Measurements from ENCODE around the gene SQSTM1. TPM values are rescaled to one million over a fixed set of nuclear protein-coding genes. Genes with fewer than 3 reads are reported as not detected.
A peak's percentile ranks its signal among the peaks of the same experiment; 100 is the strongest.

The SQSTM1 gene
- total RNA-seq, 2 experiments from 2014 or later: 58.5 to 81.1 TPM

- peaks cover 5% of the 10 kb centered on the region; the same call in 1 of the 2 replicates for H3K9me3 ChIP-seq (ENCODE audit: low read length)
- no peak overlapping the region for H2AFZ ChIP-seq (ENCODE audit: low read length)
- H3K4me3 ChIP-seq (ENCODE audit: low read depth, low read length, poor library complexity, severe bottlenecking): no peak overlapping the region
- DNase-seq (ENCODE audit: low spot score): no peak
- H3K36me3 ChIP-seq (ENCODE audit: insufficient read depth, low read length): peaks cover 46% of the 10 kb centered on the region
- H3K4me1 ChIP-seq (ENCODE audit: insufficient read depth, low read length, poor library complexity, severe bottlenecking): peaks cover 14% of the 10 kb centered on the region
- intact Hi-C loops (cut with micrococcal nuclease; ENCODE audit: unreplicated experiment): no loop called here
- no peaks in the 10 kb centered on the region for H4K20me1 ChIP-seq (ENCODE audit: insufficient read depth, low read length)
- CTCF ChIA-PET (ENCODE audit: unreplicated experiment): no interaction called here
- TF ChIP-seq EZH2phosphoT487 (IDR thresholded peaks at IDR 0.05; ENCODE audit: borderline replicate concordance, low read depth, low read length) (no peak), CTCF (conservative IDR thresholded peaks at IDR 0.05; ENCODE audit: low read length) (no peak)
- H3K9me2 ChIP-seq (ENCODE audit: insufficient read depth, low read length): no peaks in the 10 kb centered on the region
- 0 out of 2 replicates have a peak overlapping the region, but pooled peaks have one; percentile 76 for H3K4me2 ChIP-seq (ENCODE audit: low read length)
- H3K79me2 ChIP-seq (ENCODE audit: insufficient read depth, low read depth, low read length): peaks cover 22% of the 10 kb centered on the region; the same call in 1 of the 2 replicates
- no peak overlapping the region for H3K27ac ChIP-seq (ENCODE audit: low read depth, low read length, poor library complexity, severe bottlenecking)
- POLR2A ChIA-PET: no interaction called here
- no TSS peak for BruUV-seq (replicated peaks)
Observed at GRCh38 chr5:179860301-179860700, 39.6 kb downstream of the SQSTM1 start.

- POLR2A ChIA-PET: no interaction called here
- TF ChIP-seq EZH2phosphoT487 (IDR thresholded peaks at IDR 0.05; ENCODE audit: borderline replicate concordance, low read depth, low read length) (no peak), CTCF (conservative IDR thresholded peaks at IDR 0.05; ENCODE audit: low read length) (no peak)
- H3K27ac ChIP-seq (ENCODE audit: low read depth, low read length, poor library complexity, severe bottlenecking): no peak overlapping the region
- no peaks in the 10 kb centered on the region for H3K9me2 ChIP-seq (ENCODE audit: insufficient read depth, low read length)
- CTCF ChIA-PET (ENCODE audit: unreplicated experiment): no interaction called here
- peaks cover 5% of the 10 kb centered on the region; the same call in 1 of the 2 replicates for H3K9me3 ChIP-seq (ENCODE audit: low read length)
- peaks cover 53% of the 10 kb centered on the region for H3K36me3 ChIP-seq (ENCODE audit: insufficient read depth, low read length)
- intact Hi-C loops (cut with micrococcal nuclease; ENCODE audit: unreplicated experiment): no loop called here
- no peaks in the 10 kb centered on the region for H4K20me1 ChIP-seq (ENCODE audit: insufficient read depth, low read length)
- H3K79me2 ChIP-seq (ENCODE audit: insufficient read depth, low read depth, low read length): peaks cover 4% of the 10 kb centered on the region; the same call in 1 of the 2 replicates
- H3K4me3 ChIP-seq (ENCODE audit: low read depth, low read length, poor library complexity, severe bottlenecking): no peak overlapping the region
- BruUV-seq (replicated peaks): no TSS peak
- DNase-seq (ENCODE audit: low spot score): no peak
- no peak overlapping the region for H2AFZ ChIP-seq (ENCODE audit: low read length)
- no peak overlapping the region for H3K4me2 ChIP-seq (ENCODE audit: low read length)
- peaks cover 17% of the 10 kb centered on the region for H3K4me1 ChIP-seq (ENCODE audit: insufficient read depth, low read length, poor library complexity, severe bottlenecking)
Observed at GRCh38 chr5:179862296-179862695, 41.6 kb downstream of the SQSTM1 start.

GRCh38 chr5:179862891-179863290 lies 42.2 kb downstream of the SQSTM1 start:
- no TSS peak for BruUV-seq (replicated peaks)
- H2AFZ ChIP-seq (ENCODE audit: low read length): no peak overlapping the region
- peaks cover 5% of the 10 kb centered on the region; the same call in 1 of the 2 replicates for H3K9me3 ChIP-seq (ENCODE audit: low read length)
- TF ChIP-seq EZH2phosphoT487 (IDR thresholded peaks at IDR 0.05; ENCODE audit: borderline replicate concordance, low read depth, low read length) (no peak), CTCF (conservative IDR thresholded peaks at IDR 0.05; ENCODE audit: low read length) (no peak)
- no peak for DNase-seq (ENCODE audit: low spot score)
- H3K79me2 ChIP-seq (ENCODE audit: insufficient read depth, low read depth, low read length): no peaks in the 10 kb centered on the region; the same call in 1 of the 2 replicates
- no peaks in the 10 kb centered on the region for H3K9me2 ChIP-seq (ENCODE audit: insufficient read depth, low read length)
- no peak overlapping the region for H3K4me3 ChIP-seq (ENCODE audit: low read depth, low read length, poor library complexity, severe bottlenecking)
- ChIA-PET POLR2A (no interaction called here), CTCF (ENCODE audit: unreplicated experiment) (no interaction called here)
- peaks cover 59% of the 10 kb centered on the region for H3K36me3 ChIP-seq (ENCODE audit: insufficient read depth, low read length)
- intact Hi-C loops (cut with micrococcal nuclease; ENCODE audit: unreplicated experiment): no loop called here
- no peaks in the 10 kb centered on the region for H4K20me1 ChIP-seq (ENCODE audit: insufficient read depth, low read length)
- no peak overlapping the region for H3K4me2 ChIP-seq (ENCODE audit: low read length)
- H3K4me1 ChIP-seq (ENCODE audit: insufficient read depth, low read length, poor library complexity, severe bottlenecking): peaks cover 14% of the 10 kb centered on the region
- no peak overlapping the region for H3K27ac ChIP-seq (ENCODE audit: low read depth, low read length, poor library complexity, severe bottlenecking)

All from OCI-LY7 (cell line).